ENCODE measurements around the gene PID1.
"Not testable (repeated sequence)": the region's sequence is repeated elsewhere in the genome, so short reads cannot be mapped to it uniquely, and the experiment has no call there.

Gene PID1

DNA sequence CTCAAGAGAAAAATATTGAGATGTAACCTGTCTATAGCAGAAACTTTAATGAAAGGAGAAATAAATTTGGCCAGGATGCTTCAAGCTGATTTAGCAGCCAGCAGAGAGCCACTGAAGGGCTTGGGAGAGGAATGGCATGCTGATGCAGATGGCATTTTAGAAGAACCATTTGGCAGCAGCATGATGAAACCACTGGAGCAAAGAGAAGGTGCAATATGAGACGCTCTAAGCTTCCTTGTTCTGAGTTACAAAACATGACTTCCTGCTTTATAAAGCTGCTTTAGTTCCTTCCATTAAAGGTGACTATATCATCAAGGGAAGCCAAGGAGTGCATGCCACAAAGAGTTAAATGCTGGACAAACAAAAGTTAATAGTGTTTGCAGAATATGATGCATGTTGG lies 189.7 kb downstream of the PID1 start:
- no peak for DNase-seq

DNA sequence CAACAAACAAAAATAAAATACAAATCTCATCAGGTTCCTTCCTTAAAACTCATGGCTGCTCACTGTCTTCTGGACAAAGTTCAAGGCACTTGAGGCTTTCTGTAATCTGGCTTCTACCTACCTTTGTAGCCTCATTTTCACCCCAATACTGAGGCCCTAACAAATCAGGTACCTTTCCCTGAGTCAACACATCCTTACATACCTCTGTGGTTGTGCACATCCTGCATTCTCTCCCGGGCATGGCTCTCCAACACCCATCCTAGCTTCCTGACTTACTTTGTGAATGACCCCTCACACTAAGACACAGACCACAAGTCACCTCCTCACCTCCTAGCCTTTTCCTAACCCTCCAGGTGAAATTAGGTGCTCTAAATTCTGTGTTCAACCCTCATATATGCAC lies 190.9 kb downstream of the PID1 start:
- no peak for DNase-seq

DNA sequence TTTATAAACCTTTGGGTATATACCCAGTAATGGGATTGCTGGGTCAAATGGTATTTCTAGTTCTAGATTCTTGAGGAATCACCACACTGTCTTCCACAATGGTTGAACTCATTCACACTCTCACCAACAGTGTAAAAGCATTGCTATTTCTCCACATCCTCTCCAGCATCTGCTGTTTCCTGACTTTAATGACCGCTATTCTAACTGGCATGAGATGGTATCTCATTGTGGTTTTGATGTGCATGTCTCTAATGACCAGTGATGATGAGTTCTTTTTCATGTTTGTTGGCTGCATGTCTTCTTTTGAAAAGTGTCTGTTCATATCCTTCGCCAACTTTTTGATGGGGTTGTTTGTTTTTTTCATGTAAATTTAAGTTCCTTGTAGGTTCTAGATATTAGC lies 194.2 kb downstream of the PID1 start:
- DNase-seq = not testable (repeated sequence)

DNA sequence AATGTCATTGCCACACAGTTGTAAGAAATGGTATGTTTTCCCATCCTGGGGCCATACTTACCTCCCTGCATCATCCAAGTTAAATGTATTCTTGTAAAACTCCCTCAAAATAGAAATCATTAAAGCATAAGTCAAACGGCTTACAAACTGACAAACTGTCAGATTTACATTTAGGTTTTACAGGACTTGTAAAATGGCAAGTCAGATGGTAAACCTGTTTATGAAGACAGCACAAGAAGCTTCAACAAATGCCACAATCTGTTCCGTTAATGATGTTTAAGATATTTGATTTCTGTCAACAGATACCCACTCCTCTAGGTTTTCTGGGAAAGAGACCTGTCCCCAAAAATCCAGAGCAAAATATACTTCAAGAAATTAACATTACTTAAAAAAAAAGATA lies 197.2 kb downstream of the PID1 start:
- no peak for DNase-seq

DNA sequence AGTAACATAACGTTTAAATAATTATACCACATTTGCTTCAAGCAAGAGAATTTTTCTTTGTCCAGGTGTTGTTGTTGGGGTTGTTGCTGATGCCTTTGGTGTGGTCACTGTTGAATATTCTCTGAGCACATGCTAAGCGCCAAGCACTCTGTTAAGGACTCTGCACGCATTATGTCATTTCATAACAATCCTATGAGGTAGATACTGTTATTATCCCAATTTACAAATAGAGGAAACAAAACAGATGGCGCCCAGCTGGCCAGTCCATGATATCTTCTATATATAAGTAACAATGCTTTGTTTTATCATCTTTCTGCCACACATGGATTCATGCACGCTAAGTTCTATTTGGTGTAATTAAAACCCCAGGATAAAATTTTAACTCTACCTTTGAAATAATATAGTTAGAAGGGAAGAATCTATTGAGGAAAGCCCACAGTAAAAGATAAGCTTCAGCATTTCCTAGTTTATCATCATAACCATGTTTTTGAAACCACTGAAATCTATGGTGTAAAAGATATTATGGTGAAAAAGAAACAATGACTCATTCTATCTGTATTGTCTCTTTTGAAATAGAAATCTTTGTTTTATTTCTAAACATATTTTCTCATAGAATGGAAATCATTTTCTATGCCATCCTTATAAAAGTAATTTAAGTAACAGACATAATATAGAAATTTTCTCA lies 199.7 kb downstream of the PID1 start:
- no peak for DNase-seq

DNA sequence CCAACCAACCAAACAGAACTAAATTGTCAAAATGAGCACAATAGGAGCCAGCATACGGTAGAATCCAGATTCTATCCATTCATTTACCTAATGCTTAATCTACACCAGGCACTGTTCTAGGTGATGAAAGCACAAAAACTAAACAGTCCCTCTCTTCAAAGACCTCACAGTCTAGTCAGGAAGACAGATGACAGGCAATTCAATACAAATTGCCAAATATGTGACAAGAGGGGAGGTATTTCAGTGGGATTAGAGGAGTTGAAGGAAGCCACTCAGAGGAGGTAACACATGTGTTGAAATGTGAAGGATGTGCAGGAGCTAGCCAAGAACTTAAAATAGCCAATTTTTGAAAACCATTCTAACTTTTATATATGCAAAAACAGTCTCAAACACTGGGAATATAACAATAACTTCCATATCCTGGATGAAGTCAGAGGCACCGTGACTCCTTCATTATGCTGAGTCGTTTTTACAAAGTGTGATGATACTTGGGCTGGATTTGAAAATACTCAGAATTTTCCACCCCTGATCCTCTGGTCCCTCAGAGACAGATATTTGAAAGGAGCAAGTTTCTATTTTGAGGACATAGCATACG lies 204.9 kb downstream of the PID1 start:
- no peak for DNase-seq

DNA sequence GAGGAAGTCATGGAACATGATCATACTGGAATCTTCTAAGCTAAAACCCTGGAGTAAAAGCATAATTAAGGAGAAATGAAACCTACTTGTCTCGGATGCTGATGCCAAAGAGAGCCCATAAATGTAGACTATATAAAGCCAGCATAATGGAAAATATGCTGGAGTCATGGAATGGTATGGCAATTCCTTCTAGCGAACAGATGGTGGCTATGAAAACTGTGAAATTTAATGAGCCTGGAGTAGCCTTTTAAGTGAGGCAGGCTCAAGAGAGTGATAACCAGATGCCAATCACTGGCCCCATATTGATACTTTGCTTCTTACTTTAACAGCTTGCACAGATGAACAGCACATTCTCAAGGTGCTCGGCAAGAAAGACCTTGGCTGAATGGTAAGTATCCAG lies 206.3 kb downstream of the PID1 start:
- DNase-seq = no peak

DNA sequence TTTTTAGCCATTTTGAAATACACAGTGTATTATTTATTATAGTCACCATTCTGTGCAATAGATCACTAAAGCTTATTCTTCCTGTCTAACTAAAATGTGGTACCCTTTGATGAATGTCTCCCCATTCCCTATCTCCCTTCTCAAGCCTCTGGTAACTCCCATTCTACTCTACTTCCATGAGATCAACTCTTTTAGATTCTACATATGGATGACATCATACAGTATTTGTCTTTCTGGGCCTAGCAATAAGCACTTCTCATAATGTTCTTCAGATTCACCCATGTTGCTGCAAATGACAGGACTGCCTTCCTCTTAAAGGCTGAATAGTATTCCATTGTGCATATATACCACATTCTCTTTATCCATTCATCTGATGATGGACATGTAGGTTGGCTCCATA lies 210.9 kb downstream of the PID1 start:
- no peak for DNase-seq

DNA sequence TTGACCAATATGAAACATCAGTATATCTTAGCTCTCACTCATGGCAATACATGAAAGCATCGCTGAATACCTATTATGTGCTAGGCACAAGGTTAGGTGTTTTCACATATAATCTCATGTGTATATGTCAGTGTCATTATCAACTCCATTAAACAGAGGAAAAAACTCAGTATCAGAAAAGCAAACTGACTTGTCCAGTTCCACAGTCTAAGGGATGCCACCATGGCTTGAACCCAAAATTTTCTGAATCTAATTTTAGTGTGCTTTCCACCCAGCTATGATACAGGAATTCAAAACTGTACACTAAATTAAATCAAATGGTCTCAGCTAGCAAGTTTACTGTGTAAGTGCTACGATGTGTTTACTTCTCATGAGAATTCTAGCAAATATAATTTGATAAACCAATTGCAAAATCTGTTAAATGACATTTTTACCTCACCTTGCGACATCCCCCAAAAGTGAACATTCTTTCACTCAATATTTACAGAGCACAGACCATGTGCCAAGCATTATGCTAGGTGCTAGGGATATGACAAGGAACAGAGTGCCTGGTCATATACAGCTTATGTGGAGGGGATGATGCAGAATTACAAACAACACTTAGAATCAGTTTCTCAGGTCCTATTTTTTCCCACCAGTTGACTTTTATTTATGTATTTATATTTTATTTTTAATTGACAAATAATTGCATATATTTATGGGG lies 211.6 kb downstream of the PID1 start:
- DNase-seq = no peak

DNA sequence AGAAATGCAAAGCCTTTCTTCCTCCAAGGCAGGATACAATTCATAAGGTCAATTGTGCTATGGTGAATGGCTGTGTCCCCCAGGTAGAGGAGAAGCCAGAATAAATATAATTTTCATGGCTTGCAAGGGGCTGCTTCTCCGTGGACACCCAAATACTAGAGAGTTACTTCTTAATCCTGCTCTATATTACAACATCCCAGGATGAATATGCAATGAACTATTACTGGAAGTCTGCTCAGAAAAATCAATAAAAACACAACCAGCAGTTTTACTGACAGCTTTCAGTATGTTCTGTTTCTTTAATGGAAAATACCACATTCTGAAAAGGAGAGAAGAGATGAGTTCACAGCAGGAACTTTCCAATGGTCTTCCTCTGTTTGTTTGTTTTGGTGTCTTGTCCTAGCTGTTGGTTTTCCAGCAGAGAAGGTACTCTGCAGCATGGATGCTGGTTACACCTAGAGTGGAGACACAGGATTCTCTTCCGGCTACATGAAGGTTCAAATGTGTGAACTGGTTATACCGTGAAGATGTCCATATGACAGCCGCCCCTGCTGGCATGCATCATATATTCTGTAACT lies 213.0 kb downstream of the PID1 start:
- no peak for DNase-seq

DNA sequence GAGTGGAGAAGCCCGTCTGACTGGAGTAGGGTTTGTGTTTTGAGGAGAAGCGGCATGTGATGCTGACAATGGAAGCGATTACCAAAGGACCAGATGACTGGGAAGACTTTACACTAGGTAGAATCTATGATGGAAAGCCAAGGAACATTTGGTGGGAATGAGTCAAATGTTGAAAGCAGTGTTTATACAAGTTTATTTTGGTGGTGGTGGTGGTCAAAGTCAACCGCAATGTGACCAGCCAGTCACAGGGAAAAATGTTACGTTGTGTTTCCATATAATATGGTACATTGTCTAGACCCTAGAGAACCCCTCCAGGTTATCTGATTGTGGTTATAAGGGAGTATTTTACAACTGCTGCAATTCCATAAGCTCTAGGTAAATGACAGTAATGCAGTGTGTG lies 216.8 kb downstream of the PID1 start:
- DNase-seq = no peak

DNA sequence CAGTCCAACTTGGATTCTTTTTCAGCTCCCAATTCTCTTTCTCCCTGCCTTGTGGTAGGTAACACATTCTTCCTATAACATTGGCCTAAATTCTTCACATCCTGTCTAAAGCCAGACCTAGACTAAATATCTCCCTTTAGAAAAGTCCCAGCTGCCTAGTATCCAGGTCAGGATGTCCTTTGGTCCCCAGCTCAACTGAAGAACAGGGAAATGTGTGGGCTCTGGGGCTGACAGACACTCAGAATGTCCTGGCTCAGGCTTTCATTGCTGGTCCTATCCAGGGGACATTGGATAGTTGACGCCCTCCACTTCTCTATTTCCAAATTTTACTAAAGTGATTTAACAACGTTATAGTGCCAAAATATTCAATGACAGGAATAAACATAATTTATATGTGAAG lies 219.3 kb downstream of the PID1 start:
- DNase-seq = no peak

DNA sequence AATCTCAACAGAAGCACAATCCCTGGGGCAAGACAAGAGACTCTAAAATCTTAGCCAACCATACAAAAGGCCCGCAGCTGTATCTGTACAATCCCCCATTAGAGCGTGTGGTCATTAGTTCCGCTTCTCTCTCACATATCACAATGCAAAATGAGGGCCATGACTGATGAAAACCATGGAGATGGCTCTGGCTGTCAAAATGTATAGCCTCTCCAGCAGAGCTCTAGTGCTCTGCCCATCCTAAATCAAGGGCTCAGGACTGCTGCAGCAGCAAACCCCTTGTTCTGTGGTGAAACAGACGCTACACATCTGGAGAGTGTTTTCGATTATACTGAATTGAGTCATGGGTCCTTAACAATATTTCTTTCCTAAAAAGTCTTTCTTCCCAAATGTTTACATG lies 221.0 kb downstream of the PID1 start:
- no peak for DNase-seq

DNA sequence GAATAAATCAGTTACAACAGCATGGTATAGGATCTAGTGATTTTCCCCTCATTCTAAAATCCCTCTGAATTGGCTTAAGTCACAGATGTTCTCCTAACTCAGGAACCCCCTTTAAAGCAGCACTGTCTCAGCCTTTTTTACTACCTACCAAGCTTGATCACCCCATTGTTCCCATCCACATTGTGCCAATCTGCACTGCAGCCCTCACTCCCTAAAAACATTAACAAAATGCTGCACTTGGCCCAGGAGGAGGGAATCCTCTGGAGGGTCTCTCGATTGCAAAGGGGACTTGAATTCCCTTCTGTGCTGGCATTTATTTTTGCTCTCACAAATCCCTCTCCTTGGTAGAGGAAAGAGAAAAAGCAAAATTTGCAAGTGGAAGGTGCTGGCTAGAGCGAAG lies 223.0 kb downstream of the PID1 start:
- DNase-seq = no peak

DNA sequence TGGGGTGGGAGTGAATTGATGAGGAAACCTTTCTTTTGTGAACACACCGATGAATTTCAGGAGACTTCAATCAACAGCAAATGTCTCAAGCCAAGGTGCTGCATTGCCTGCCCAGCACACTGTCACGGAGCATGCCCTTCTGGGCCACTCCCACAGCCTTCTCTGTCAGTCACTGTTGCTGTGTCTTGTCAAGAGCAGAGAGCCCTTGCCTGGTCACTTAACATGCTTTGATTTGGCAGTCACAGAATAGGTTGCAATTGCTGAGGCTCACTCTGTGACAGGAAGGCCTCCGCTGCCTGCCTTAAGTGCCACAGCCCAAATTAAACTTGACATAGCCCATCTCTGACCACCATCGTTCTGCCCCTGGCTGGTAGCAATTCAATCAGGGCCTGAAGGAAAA lies 225.4 kb downstream of the PID1 start:
- no peak for DNase-seq

DNA sequence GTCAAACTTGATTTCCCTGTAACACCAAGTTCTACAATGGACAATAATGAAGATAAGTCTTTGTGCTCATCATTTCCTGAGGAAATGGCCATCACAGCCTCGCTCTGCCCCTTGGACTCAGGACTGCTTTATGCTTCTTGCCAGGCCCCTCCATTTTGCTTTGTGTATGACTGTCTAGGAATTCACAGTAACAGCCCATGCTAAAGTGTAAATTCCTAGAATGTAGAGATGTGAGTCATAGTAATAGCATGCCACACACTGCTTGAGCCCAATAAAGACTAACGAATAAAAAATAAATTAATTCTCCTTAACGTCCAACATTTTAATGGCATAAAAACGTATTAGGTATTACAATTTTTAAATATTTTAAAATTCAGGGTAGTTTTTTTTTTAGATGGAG lies 226.5 kb downstream of the PID1 start:
- no peak for DNase-seq

DNA sequence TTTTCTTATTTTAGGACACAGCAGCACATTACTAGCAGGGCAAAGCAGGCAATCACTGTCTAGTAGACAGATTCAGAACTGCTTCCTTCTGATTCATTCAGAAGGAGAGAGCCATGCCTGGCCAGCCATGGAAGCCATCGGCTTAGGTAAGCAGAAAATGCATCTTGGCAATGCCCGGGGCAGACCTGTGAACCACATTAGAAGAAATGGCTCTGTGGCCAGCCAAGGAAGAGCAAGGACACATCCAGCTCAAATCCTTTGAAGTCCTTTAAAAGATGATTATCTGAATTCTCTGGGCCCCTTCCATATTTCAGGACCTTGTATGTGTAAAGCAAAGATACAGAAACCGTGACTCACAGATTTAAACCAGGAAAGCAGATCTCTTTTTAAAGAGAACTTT lies 227.4 kb downstream of the PID1 start:
- DNase-seq = no peak

DNA sequence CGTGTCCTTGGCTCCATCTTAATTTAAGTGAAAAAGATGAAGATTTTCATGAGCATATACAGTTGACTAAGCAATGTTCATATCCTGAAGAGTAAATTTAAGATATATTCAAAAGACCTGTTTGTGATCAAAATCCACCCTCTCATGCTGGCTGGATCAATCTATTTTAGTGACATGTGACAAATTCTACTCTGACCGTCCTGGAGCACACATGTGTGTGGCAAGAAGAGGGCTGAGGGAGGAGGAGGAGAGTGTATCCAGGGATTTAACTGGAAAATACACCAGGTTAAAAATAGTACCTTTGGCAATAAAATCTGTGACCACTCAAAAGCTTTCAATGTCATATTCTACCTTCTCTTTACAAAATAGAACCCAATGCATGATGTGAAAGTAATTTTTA lies 228.7 kb downstream of the PID1 start:
- DNase-seq = no peak

DNA sequence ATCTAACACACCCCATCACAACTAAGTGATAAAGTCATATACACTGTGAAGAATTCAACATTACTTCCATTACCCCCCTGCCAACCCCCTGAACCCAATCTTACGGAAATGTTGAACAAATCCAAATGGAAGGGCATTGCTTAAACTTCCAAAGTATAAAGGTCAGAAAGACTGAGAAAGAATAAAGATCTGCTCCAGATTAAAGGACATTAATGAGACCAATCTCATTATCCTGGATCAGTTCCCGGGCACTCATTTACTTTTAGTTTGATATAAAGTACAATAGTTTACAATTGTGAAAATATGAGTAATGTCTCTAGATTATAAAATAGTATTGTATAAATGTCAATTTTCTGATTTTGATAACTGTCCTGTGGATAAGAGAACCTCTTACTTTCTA lies 229.4 kb downstream of the PID1 start:
- DNase-seq = no peak

DNA sequence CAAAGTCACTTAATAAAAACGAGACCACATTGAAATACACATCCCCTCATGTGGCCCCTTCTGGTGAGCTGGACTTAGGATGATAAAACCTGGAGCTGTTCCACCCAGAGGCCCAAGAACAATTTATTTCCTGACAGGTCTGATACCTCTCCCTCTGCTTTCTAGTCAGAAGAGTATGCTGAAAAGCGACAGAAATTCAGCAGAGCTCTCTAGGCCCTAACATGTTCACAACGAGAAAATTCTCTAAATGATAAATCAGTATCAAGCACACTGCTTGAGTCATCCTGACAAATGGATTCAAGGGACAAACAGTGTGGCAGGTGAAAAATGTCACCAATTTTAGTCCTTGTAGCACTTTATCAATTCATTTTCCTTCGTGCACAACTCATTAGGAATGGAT lies 233.5 kb downstream of the PID1 start:
- DNase-seq = no peak

DNA sequence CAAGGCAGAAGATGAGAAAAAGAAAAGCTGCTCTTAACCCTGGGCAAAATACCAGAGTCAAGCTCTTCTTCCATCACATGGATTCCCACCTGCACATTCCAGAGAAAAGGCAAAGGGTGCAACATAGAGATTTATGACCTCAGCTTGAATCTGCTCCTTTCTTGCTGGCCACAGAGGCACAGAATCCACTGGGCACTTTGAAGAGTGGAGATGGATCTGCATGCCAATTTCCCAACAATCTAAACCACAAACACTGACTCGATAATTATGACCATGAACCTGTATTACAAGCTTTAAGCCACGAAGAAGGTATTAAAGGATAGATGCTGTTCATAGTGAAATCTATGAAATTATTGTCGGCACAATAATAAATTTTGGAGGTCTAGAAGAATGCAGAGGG lies 237.3 kb downstream of the PID1 start:
- DNase-seq = no peak

DNA sequence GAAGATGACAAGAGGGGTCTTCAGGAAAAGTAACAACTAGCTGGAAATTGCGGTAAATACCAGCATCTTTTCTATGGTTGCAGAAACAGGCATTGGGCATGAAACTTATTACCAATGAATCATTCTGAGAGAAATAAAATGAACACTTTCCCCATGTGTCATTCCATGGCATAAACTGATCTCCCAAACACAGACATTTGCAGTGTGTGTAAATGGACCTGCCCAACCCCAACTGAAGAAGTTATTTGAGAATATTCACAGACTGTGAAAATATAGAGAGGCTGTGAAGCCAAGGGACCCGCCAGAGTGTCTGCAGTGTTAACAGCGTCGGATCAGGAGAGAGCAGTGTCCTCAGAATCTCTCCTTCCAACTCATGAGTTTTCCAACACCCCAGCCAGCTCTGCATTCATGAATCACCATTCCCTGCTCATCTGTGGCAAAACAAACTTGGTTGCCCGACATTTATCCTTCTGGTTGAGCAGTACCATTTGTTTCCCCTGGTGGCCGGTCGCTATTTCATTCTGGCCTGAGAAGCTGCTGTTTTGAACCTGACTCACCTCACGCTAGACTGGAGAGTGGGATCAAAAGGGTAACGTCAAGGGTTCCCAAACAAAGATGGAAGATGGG lies 238.4 kb downstream of the PID1 start:
- no peak for DNase-seq
